GM19035 (cell line): ENCODE measurements around the gene UQCRHL.

Experiments
- ATAC-seq: cut with Tn5 transposase; IDR thresholded peaks from one replicate; pipeline ENCODE4 v1.9.1; 2021; ENCODE audit not compliant: unreplicated experiment

Gene UQCRHL

GRCh38 chr1:15799004-15799867 lies 8.2 kb downstream of the UQCRHL start:
- no peak for ATAC-seq

GRCh38 chr1:15797614-15798390 lies 9.6 kb downstream of the UQCRHL start:
- ATAC-seq = no peak

- no peak for ATAC-seq
Measured at GRCh38 chr1:15796086-15796462, 11.4 kb downstream of the UQCRHL start.

- ATAC-seq = no peak
Measured at GRCh38 chr1:15788624-15789301, 18.7 kb downstream of the UQCRHL start.

- ATAC-seq = no peak
Measured at GRCh38 chr1:15786581-15786980, 20.9 kb downstream of the UQCRHL start.

GRCh38 chr1:15785683-15786082 lies 21.8 kb downstream of the UQCRHL start:
- ATAC-seq = no peak

- ATAC-seq = no peak
Measured at GRCh38 chr1:15777909-15778707, 29.3 kb downstream of the UQCRHL start.

GRCh38 chr1:15775706-15776105 lies 31.7 kb downstream of the UQCRHL start:
- ATAC-seq = no peak

- ATAC-seq = no peak
Measured at GRCh38 chr1:15771836-15772515, 35.5 kb downstream of the UQCRHL start.

- ATAC-seq = no peak
Measured at GRCh38 chr1:15770313-15770962, 37.0 kb downstream of the UQCRHL start.

GRCh38 chr1:15768388-15768787 lies 39.1 kb downstream of the UQCRHL start:
- no peak for ATAC-seq

GRCh38 chr1:15767941-15768340 lies 39.5 kb downstream of the UQCRHL start:
- ATAC-seq = no peak

GRCh38 chr1:15765495-15766194 lies 41.8 kb downstream of the UQCRHL start:
- no peak for ATAC-seq

- ATAC-seq = no peak
Measured at GRCh38 chr1:15764890-15765289, 42.6 kb downstream of the UQCRHL start.

- ATAC-seq = no peak
Measured at GRCh38 chr1:15764269-15764764, 43.1 kb downstream of the UQCRHL start.

- ATAC-seq = no peak
Measured at GRCh38 chr1:15762546-15762945, 44.9 kb downstream of the UQCRHL start.

- no peak for ATAC-seq
Measured at GRCh38 chr1:15761366-15762128, 45.9 kb downstream of the UQCRHL start.

GRCh38 chr1:15760520-15761211 lies 46.8 kb downstream of the UQCRHL start:
- no peak for ATAC-seq
